ENCODE results near the gene RBM15.
A peak's percentile ranks its signal among the peaks of the same experiment; 100 is the strongest.

Gene RBM15

GRCh38 chr1:110337704-110338308, 1.4 kb upstream of the RBM15 start:
- 1% methylated on average over 36 of the region's 36 CpGs for WGBS, 2 experiments
- peaks cover 13% of the 10 kb centered on the region for H3K36me3 ChIP-seq (ENCODE audit: control insufficient read depth, insufficient read depth, low read length)
- H3K27me3 ChIP-seq (ENCODE audit: control insufficient read depth, insufficient read depth, low read length, poor library complexity, severe bottlenecking) = no peaks in the 10 kb centered on the region
- H3K27ac ChIP-seq (ENCODE audit: insufficient read depth, low read depth, low read length, poor library complexity, severe bottlenecking) = peak overlapping the region; percentile 94
- peaks cover 17% of the 10 kb centered on the region for H3K4me1 ChIP-seq (ENCODE audit: control insufficient read depth, insufficient read depth, low read length)
- H3K9me3 ChIP-seq (ENCODE audit: control insufficient read depth, low read length) = no peaks in the 10 kb centered on the region
- peak overlapping the region; percentile 89 for H3K4me3 ChIP-seq (ENCODE audit: insufficient read depth, low read depth, low read length)

- peaks cover 13% of the 10 kb centered on the region for H3K36me3 ChIP-seq (ENCODE audit: control insufficient read depth, insufficient read depth, low read length)
- WGBS, 2 experiments = 0% methylated on average over 56 to 57 of the region's 57 CpGs
- H3K9me3 ChIP-seq (ENCODE audit: control insufficient read depth, low read length) = no peaks in the 10 kb centered on the region
- H3K27ac ChIP-seq (ENCODE audit: insufficient read depth, low read depth, low read length, poor library complexity, severe bottlenecking) = peak overlapping the region; percentile 94
- no peaks in the 10 kb centered on the region for H3K27me3 ChIP-seq (ENCODE audit: control insufficient read depth, insufficient read depth, low read length, poor library complexity, severe bottlenecking)
- H3K4me1 ChIP-seq (ENCODE audit: control insufficient read depth, insufficient read depth, low read length) = peaks cover 17% of the 10 kb centered on the region
- H3K4me3 ChIP-seq (ENCODE audit: insufficient read depth, low read depth, low read length) = peak overlapping the region; percentile 89
Observed at GRCh38 chr1:110338309-110338885, 780 bp upstream of the RBM15 start.

- Histone ChIP-seq H3K27ac (ENCODE audit: insufficient read depth, low read depth, low read length, poor library complexity, severe bottlenecking) (peak overlapping the region; percentile 71), H3K4me3 (ENCODE audit: insufficient read depth, low read depth, low read length) (peak overlapping the region; percentile 89), H3K9me3 (ENCODE audit: control insufficient read depth, low read length) (no peaks in the 10 kb centered on the region), H3K36me3 (ENCODE audit: control insufficient read depth, insufficient read depth, low read length) (peaks cover 13% of the 10 kb centered on the region), H3K27me3 (ENCODE audit: control insufficient read depth, insufficient read depth, low read length, poor library complexity, severe bottlenecking) (no peaks in the 10 kb centered on the region), H3K4me1 (ENCODE audit: control insufficient read depth, insufficient read depth, low read length) (peaks cover 17% of the 10 kb centered on the region)
- 0 to 1% methylated on average over 77 of the region's 77 CpGs for WGBS, 2 experiments
Observed at GRCh38 chr1:110339407-110340206, 430 bp downstream of the RBM15 start.

GRCh38 chr1:110340207-110340468, 961 bp downstream of the RBM15 start:
- peak overlapping the region; percentile 89 for H3K4me3 ChIP-seq (ENCODE audit: insufficient read depth, low read depth, low read length)
- no peaks in the 10 kb centered on the region for H3K9me3 ChIP-seq (ENCODE audit: control insufficient read depth, low read length)
- no peak overlapping the region for H3K27ac ChIP-seq (ENCODE audit: insufficient read depth, low read depth, low read length, poor library complexity, severe bottlenecking)
- peaks cover 18% of the 10 kb centered on the region for H3K4me1 ChIP-seq (ENCODE audit: control insufficient read depth, insufficient read depth, low read length)
- peaks cover 16% of the 10 kb centered on the region for H3K36me3 ChIP-seq (ENCODE audit: control insufficient read depth, insufficient read depth, low read length)
- H3K27me3 ChIP-seq (ENCODE audit: control insufficient read depth, insufficient read depth, low read length, poor library complexity, severe bottlenecking) = no peaks in the 10 kb centered on the region
- 7 to 8% methylated on average over 9 of the region's 9 CpGs for WGBS, 2 experiments

GRCh38 chr1:110341146-110341871, 2.1 kb downstream of the RBM15 start:
- H3K27me3 ChIP-seq (ENCODE audit: control insufficient read depth, insufficient read depth, low read length, poor library complexity, severe bottlenecking) = no peaks in the 10 kb centered on the region
- H3K36me3 ChIP-seq (ENCODE audit: control insufficient read depth, insufficient read depth, low read length) = peaks cover 19% of the 10 kb centered on the region
- peaks cover 27% of the 10 kb centered on the region for H3K4me1 ChIP-seq (ENCODE audit: control insufficient read depth, insufficient read depth, low read length)
- H3K9me3 ChIP-seq (ENCODE audit: control insufficient read depth, low read length) = no peaks in the 10 kb centered on the region
- H3K27ac ChIP-seq (ENCODE audit: insufficient read depth, low read depth, low read length, poor library complexity, severe bottlenecking) = no peak overlapping the region
- H3K4me3 ChIP-seq (ENCODE audit: insufficient read depth, low read depth, low read length) = peak overlapping the region; percentile 89
- 94% methylated on average over 27 of the region's 27 CpGs for WGBS, 2 experiments

- Histone ChIP-seq H3K27me3 (ENCODE audit: control insufficient read depth, insufficient read depth, low read length, poor library complexity, severe bottlenecking) (no peaks in the 10 kb centered on the region), H3K4me3 (ENCODE audit: insufficient read depth, low read depth, low read length) (peak overlapping the region; percentile 3), H3K9me3 (ENCODE audit: control insufficient read depth, low read length) (no peaks in the 10 kb centered on the region), H3K36me3 (ENCODE audit: control insufficient read depth, insufficient read depth, low read length) (peaks cover 19% of the 10 kb centered on the region), H3K4me1 (ENCODE audit: control insufficient read depth, insufficient read depth, low read length) (peaks cover 30% of the 10 kb centered on the region), H3K27ac (ENCODE audit: insufficient read depth, low read depth, low read length, poor library complexity, severe bottlenecking) (no peak overlapping the region)
- WGBS, 2 experiments = 61 to 66% methylated on average over 9 of the region's 9 CpGs
Observed at GRCh38 chr1:110341872-110342331, 2.7 kb downstream of the RBM15 start.

- Histone ChIP-seq H3K4me3 (ENCODE audit: insufficient read depth, low read depth, low read length) (no peak overlapping the region), H3K27ac (ENCODE audit: insufficient read depth, low read depth, low read length, poor library complexity, severe bottlenecking) (no peak overlapping the region), H3K4me1 (ENCODE audit: control insufficient read depth, insufficient read depth, low read length) (peaks cover 39% of the 10 kb centered on the region), H3K36me3 (ENCODE audit: control insufficient read depth, insufficient read depth, low read length) (peaks cover 19% of the 10 kb centered on the region), H3K27me3 (ENCODE audit: control insufficient read depth, insufficient read depth, low read length, poor library complexity, severe bottlenecking) (no peaks in the 10 kb centered on the region), H3K9me3 (ENCODE audit: control insufficient read depth, low read length) (no peaks in the 10 kb centered on the region)
- 91 to 100% methylated on average over 1 to 2 of the region's 2 CpGs for WGBS, 2 experiments
Observed at GRCh38 chr1:110343249-110343648, 4.1 kb downstream of the RBM15 start.

GRCh38 chr1:110344152-110344551, 5.0 kb downstream of the RBM15 start:
- peaks cover 44% of the 10 kb centered on the region for H3K4me1 ChIP-seq (ENCODE audit: control insufficient read depth, insufficient read depth, low read length)
- no peak overlapping the region for H3K4me3 ChIP-seq (ENCODE audit: insufficient read depth, low read depth, low read length)
- H3K27ac ChIP-seq (ENCODE audit: insufficient read depth, low read depth, low read length, poor library complexity, severe bottlenecking) = no peak overlapping the region
- no peaks in the 10 kb centered on the region for H3K9me3 ChIP-seq (ENCODE audit: control insufficient read depth, low read length)
- peaks cover 19% of the 10 kb centered on the region for H3K36me3 ChIP-seq (ENCODE audit: control insufficient read depth, insufficient read depth, low read length)
- H3K27me3 ChIP-seq (ENCODE audit: control insufficient read depth, insufficient read depth, low read length, poor library complexity, severe bottlenecking) = no peaks in the 10 kb centered on the region
- 90 to 94% methylated on average over 2 to 3 of the region's 3 CpGs for WGBS, 2 experiments

- Histone ChIP-seq H3K4me1 (ENCODE audit: control insufficient read depth, insufficient read depth, low read length) (peaks cover 42% of the 10 kb centered on the region), H3K4me3 (ENCODE audit: insufficient read depth, low read depth, low read length) (no peak overlapping the region), H3K36me3 (ENCODE audit: control insufficient read depth, insufficient read depth, low read length) (peaks cover 19% of the 10 kb centered on the region), H3K27me3 (ENCODE audit: control insufficient read depth, insufficient read depth, low read length, poor library complexity, severe bottlenecking) (no peaks in the 10 kb centered on the region), H3K27ac (ENCODE audit: insufficient read depth, low read depth, low read length, poor library complexity, severe bottlenecking) (no peak overlapping the region), H3K9me3 (ENCODE audit: control insufficient read depth, low read length) (no peaks in the 10 kb centered on the region)
- 91 to 94% methylated on average over 2 to 3 of the region's 3 CpGs for WGBS, 2 experiments
Observed at GRCh38 chr1:110345480-110345879, 6.3 kb downstream of the RBM15 start.

- 36 to 50% methylated on average over 9 of the region's 9 CpGs for WGBS, 2 experiments
- H3K4me1 ChIP-seq (ENCODE audit: control insufficient read depth, insufficient read depth, low read length) = peaks cover 30% of the 10 kb centered on the region
- no peak overlapping the region for H3K27ac ChIP-seq (ENCODE audit: insufficient read depth, low read depth, low read length, poor library complexity, severe bottlenecking)
- H3K9me3 ChIP-seq (ENCODE audit: control insufficient read depth, low read length) = no peaks in the 10 kb centered on the region
- H3K27me3 ChIP-seq (ENCODE audit: control insufficient read depth, insufficient read depth, low read length, poor library complexity, severe bottlenecking) = no peaks in the 10 kb centered on the region
- no peak overlapping the region for H3K4me3 ChIP-seq (ENCODE audit: insufficient read depth, low read depth, low read length)
- peaks cover 8% of the 10 kb centered on the region for H3K36me3 ChIP-seq (ENCODE audit: control insufficient read depth, insufficient read depth, low read length)
Observed at GRCh38 chr1:110346690-110347089, 7.5 kb downstream of the RBM15 start.

All from ectodermal cell (in vitro differentiated cells).